K562 (cell line): ENCODE results near the gene STAT6. TPM values are rescaled to one million over a fixed set of nuclear protein-coding genes. Genes with fewer than 3 reads are reported as not detected.
A peak's percentile ranks its signal among the peaks of the same experiment; 100 is the strongest.

Experiments used
- AFF4 ChIP-seq: sonication (generic); formaldehyde crosslinking; IDR thresholded peaks from 2 replicates; pipeline ENCODE4 v1.8.0; 2023; ENCODE audit warnings: mild to moderate bottlenecking, missing genetic modification reagents
- ATF1 ChIP-seq, 2 experiments: fragments of 450-650 bp in 1 of 2; IDR thresholded peaks; 2 replicates each; pipeline ENCODE4 v1.6.1; 2016; ENCODE audit warnings: missing compliant biosample characterization in 1 of 2, missing genetic modification characterization in 1 of 2
- CLOCK ChIP-seq: fragments of 250-450 bp; sonication (Bioruptor Pico); IDR thresholded peaks from 2 replicates; pipeline ENCODE4 v1.4.0; 2020; ENCODE audit warnings: mild to moderate bottlenecking, moderate library complexity, borderline replicate concordance
- CREB3L1 ChIP-seq: fragments of 450-650 bp; IDR thresholded peaks from 2 replicates; pipeline ENCODE4 v1.6.1; 2014; ENCODE audit warnings: low read depth, mild to moderate bottlenecking, moderate library complexity, borderline replicate concordance
- DDX20 ChIP-seq: fragments of 450-650 bp; IDR thresholded peaks from 2 replicates; pipeline ENCODE4 v1.6.1; 2016; ENCODE audit warnings: missing genetic modification characterization, low read depth, mild to moderate bottlenecking, missing compliant biosample characterization, moderate library complexity
- FOXA1 ChIP-seq: fragments of 450-650 bp; IDR thresholded peaks from 2 replicates; pipeline ENCODE4 v1.6.1; 2016; ENCODE audit warnings: mild to moderate bottlenecking, borderline replicate concordance
- KAT7 ChIP-seq: sonication (generic); formaldehyde crosslinking; IDR thresholded peaks from 2 replicates; pipeline ENCODE4 v1.8.0; 2022; ENCODE audit warnings: missing genetic modification reagents, mild to moderate bottlenecking, borderline replicate concordance
- KLF10 ChIP-seq: fragments of 250-450 bp; sonication (Bioruptor Pico); IDR thresholded peaks from 2 replicates; pipeline ENCODE4 v1.6.1; 2021; ENCODE audit warnings: matching md5 sums
- L3MBTL2 ChIP-seq: fragments of 450-650 bp; IDR thresholded peaks from 2 replicates; pipeline ENCODE4 v1.6.1; 2016; ENCODE audit warnings: mild to moderate bottlenecking, moderate library complexity
- MTA3 ChIP-seq: fragments of 450-650 bp; formaldehyde crosslinking; IDR thresholded peaks from 2 replicates; pipeline ENCODE4 v1.6.1; 2017; ENCODE audit warnings: mild to moderate bottlenecking, borderline replicate concordance
- NR2C2 ChIP-seq, 2 experiments: fragments of 200-800 bp in 1 of 2; sonication (Bioruptor generic) in 1 of 2; sonication (generic) in 1 of 2; formaldehyde crosslinking in 1 of 2; IDR thresholded peaks; 2 replicates each; pipeline versions ENCODE4 v1.6.1 to v1.8.0; 2016 to 2022; ENCODE audit warnings: mild to moderate bottlenecking in 1 of 2, missing compliant biosample characterization in 1 of 2, missing genetic modification characterization in 1 of 2, missing genetic modification reagents in 1 of 2
- RBM17 ChIP-seq: fragments of 200-400 bp; formaldehyde crosslinking; IDR thresholded peaks from 2 replicates; pipeline ENCODE4 v1.6.1; 2017; ENCODE audit warnings: low read depth, mild to moderate bottlenecking, low read length, borderline replicate concordance
- SMAD4 ChIP-seq: fragments of 250-450 bp; sonication (Bioruptor Pico); conservative IDR thresholded peaks from 2 replicates; pipeline ENCODE4 v1.8.0; 2021; ENCODE audit warnings: inconsistent platforms, mild to moderate bottlenecking, moderate library complexity
- SMARCE1 ChIP-seq: fragments of 450-650 bp; IDR thresholded peaks from 2 replicates; pipeline ENCODE4 v1.7.1; 2016; ENCODE audit warnings: mild to moderate bottlenecking
- TBP ChIP-seq: optimal IDR thresholded peaks from 2 replicates; pipeline ENCODE3; 2011; ENCODE audit warnings: low read depth, low read length, improper control_type of control experiment
- USF2 ChIP-seq: sonication (generic); formaldehyde crosslinking; IDR thresholded peaks from 2 replicates; pipeline ENCODE4 v1.5.0; 2020; ENCODE audit warnings: missing genetic modification reagents
- ZNF23 ChIP-seq: fragments of 250-450 bp; sonication (Bioruptor Pico); IDR thresholded peaks from 2 replicates; pipeline ENCODE4 v1.4.0; 2020; ENCODE audit warnings: mild to moderate bottlenecking
- polyA plus RNA-seq, 8 experiments: library from polyadenylated mRNA; depleted of rRNA in 4 of 8; stranded (reverse) in 5 of 8; unstranded in 3 of 8; fragments of >200 nt; fragmentation: Nextera tagmentation in 2 of 8; fragmentation: Illumina TruSeq in 1 of 8; extraction: Ambion mirVana in 2 of 8; extraction: Trizol in 1 of 8; gene quantifications; 2 replicates each; pipeline versions ENCODE4 v1.2.1 to v1.2.3, GENCODE V29; 2011 to 2014; ENCODE audit warnings: inconsistent platforms in 1 of 8, missing spikeins in 1 of 8
- total RNA-seq, 7 experiments: library from RNA; depleted of rRNA in 6 of 7; stranded (reverse); fragments of >200 nt in 6 of 7; fragmentation: Illumina TruSeq in 2 of 7; extraction: Trizol in 2 of 7; gene quantifications; 2 replicates each; pipeline versions ENCODE4 v1.2.1 to v1.2.3, GENCODE V29; 2011 to 2021; ENCODE audit warnings: low replicate concordance in 1 of 7

The STAT6 gene
- total and polyA plus RNA-seq, 9 of the 15 experiments (the other 6 are each of a cell fraction or from before 2014, with no cell fraction given): 2.4 to 49.5 (median 26.5) TPM

- TF ChIP-seq CREB3L1 (no peak), KLF10 (CRISPR knock-in tag) (no peak), NR2C2 (CRISPR knock-in tag; IDR thresholded peaks at IDR 0.05) (no peak), NR2C2 (tag; IDR thresholded peaks at IDR 0.05) (peak; percentile 55; the same call in 1 of the 2 replicates), FOXA1 (no peak), TBP (peak; percentile 18), L3MBTL2 (peak; percentile 62), RBM17 (no peak), MTA3 (0 out of 2 replicates have a peak, but pooled peaks have one; percentile 73), ZNF23 (CRISPR knock-in tag) (no peak), SMARCE1 (peak; percentile 67; the same call in 1 of the 2 replicates), KAT7 (CRISPR knock-in tag) (no peak), DDX20 (tag) (no peak), CLOCK (no peak), AFF4 (CRISPR knock-in tag) (no peak), ATF1 (CRISPR knock-in tag; IDR thresholded peaks at IDR 0.05) (no peak), ATF1 (tag; IDR thresholded peaks at IDR 0.05) (no peak), USF2 (CRISPR knock-in tag) (no peak), SMAD4 (no peak)
Measured at GRCh38 chr12:57101892-57102695, 9.1 kb downstream of the STAT6 start (continued).
